Hepatocyte (in vitro differentiated cells): ENCODE data around the gene MUC21. TPM values are rescaled to one million over a fixed set of nuclear protein-coding genes. Genes with fewer than 3 reads are reported as not detected.

Source experiments
- DNase-seq: peaks from one replicate; pipeline ENCODE4 v3.0.0-alpha.2; 2016; ENCODE audit warnings: low spot score
- H2AFZ ChIP-seq: fragments of 200-600 bp; sonication (generic); 2 replicates; pipeline ENCODE4 v1.6.0; 2016; ENCODE audit warnings: antibody characterized with exemption, mild to moderate bottlenecking
- H3K27ac ChIP-seq: fragments of 200-600 bp; sonication (generic); 2 replicates; pipeline ENCODE4 v1.5.1; 2016; ENCODE audit warnings: mild to moderate bottlenecking
- H3K27me3 ChIP-seq: fragments of 200-600 bp; sonication (generic); 2 replicates; pipeline ENCODE4 v1.6.1; 2016
- H3K36me3 ChIP-seq: fragments of 200-600 bp; sonication (generic); replicated peaks from 2 replicates; pipeline ENCODE4 v1.5.1; 2016; ENCODE audit warnings: low read depth; ENCODE audit not compliant: insufficient read depth
- H3K4me1 ChIP-seq: fragments of 200-600 bp; sonication (generic); 2 replicates; pipeline ENCODE4 v1.5.1; 2016; ENCODE audit warnings: mild to moderate bottlenecking, moderate library complexity; ENCODE audit not compliant: insufficient read depth
- H3K4me2 ChIP-seq: fragments of 200-600 bp; sonication (generic); 2 replicates; pipeline ENCODE4 v1.6.0; 2016
- H3K4me3 ChIP-seq: fragments of 200-600 bp; sonication (generic); 2 replicates; pipeline ENCODE4 v1.5.1; 2016; ENCODE audit warnings: mild to moderate bottlenecking
- H3K79me2 ChIP-seq: fragments of 200-600 bp; sonication (generic); 2 replicates; pipeline ENCODE4 v1.6.0; 2017; ENCODE audit warnings: mild to moderate bottlenecking
- H3K9me2 ChIP-seq: fragments of 200-600 bp; sonication (generic); replicated peaks from 2 replicates; pipeline ENCODE4 v1.6.0; 2017; ENCODE audit warnings: mild to moderate bottlenecking; ENCODE audit not compliant: insufficient read depth
- H3K9me3 ChIP-seq: fragments of 200-600 bp; sonication (generic); 2 replicates; pipeline ENCODE4 v1.5.1; 2016; ENCODE audit warnings: low read depth, mild to moderate bottlenecking
- H4K20me1 ChIP-seq: fragments of 200-600 bp; sonication (generic); 2 replicates; pipeline ENCODE4 v1.6.0; 2016; ENCODE audit warnings: mild to moderate bottlenecking; ENCODE audit not compliant: insufficient read depth, poor library complexity, severe bottlenecking
- CTCF ChIP-seq: fragments of 200-600 bp; sonication (generic); IDR thresholded peaks from 2 replicates; pipeline ENCODE4 v1.5.1; 2016; ENCODE audit warnings: antibody characterized with exemption, mild to moderate bottlenecking; ENCODE audit not compliant: poor library complexity
- EZH2 ChIP-seq: fragments of 200-600 bp; sonication (generic); IDR thresholded peaks from 2 replicates; pipeline ENCODE4 v1.6.1; 2016; ENCODE audit warnings: antibody characterized with exemption, mild to moderate bottlenecking, borderline replicate concordance
- EZH2phosphoT487 ChIP-seq: fragments of 200-600 bp; sonication (generic); IDR thresholded peaks from one replicate; pipeline ENCODE4 v1.6.1; 2018; ENCODE audit warnings: antibody characterized with exemption, mild to moderate bottlenecking, low read depth, moderate library complexity; ENCODE audit not compliant: unreplicated experiment, severe bottlenecking
- WGBS: methylation state at CpG from one replicate; pipeline ENCODE4 v1.1.6; 2016; ENCODE audit warnings: low lambda C conversion rate; ENCODE audit errors: missing lambda C conversion rate; 5-methylcytosine and 5-hydroxymethylcytosine counted together
- polyA plus RNA-seq: library from polyadenylated mRNA; unstranded; fragments of >200 nt; fragmentation: Nextera tagmentation; extraction: Ambion mirVana; gene quantifications from 2 replicates; pipeline ENCODE4 v1.2.1, GENCODE V29; 2016
- total RNA-seq: library from RNA; depleted of rRNA; stranded (reverse); fragments of >200 nt; gene quantifications from 2 replicates; pipeline ENCODE4 v1.2.3, GENCODE V29; 2014

Gene MUC21
- total and polyA plus RNA-seq, 2 experiments from 2014 or later: not detected

- WGBS: 85% methylated on average over 4 of the region's 4 CpGs
- no peak for DNase-seq
Observed at GRCh38 chr6:31025595-31025994, 42.1 kb downstream of the MUC21 start.

GRCh38 chr6:31031095-31031494 lies 47.6 kb downstream of the MUC21 start:
- H3K9me2 ChIP-seq: no peaks in the 10 kb centered on the region
- H3K79me2 ChIP-seq: no peaks in the 10 kb centered on the region
- WGBS: 94% methylated on average over 6 of the region's 6 CpGs
- no peak overlapping the region for H3K4me3 ChIP-seq
- TF ChIP-seq EZH2phosphoT487 (no peak), CTCF (no peak), EZH2 (no peak)
- no peaks in the 10 kb centered on the region for H3K27me3 ChIP-seq
- H3K4me1 ChIP-seq: no peaks in the 10 kb centered on the region
- no peak overlapping the region for H3K27ac ChIP-seq
- H4K20me1 ChIP-seq: no peaks in the 10 kb centered on the region
- H3K4me2 ChIP-seq: no peak overlapping the region
- no peak for DNase-seq
- no peaks in the 10 kb centered on the region for H3K36me3 ChIP-seq
- H3K9me3 ChIP-seq: no peaks in the 10 kb centered on the region
- H2AFZ ChIP-seq: no peak overlapping the region

More at GRCh38 chr6:31025595-31025994, 42.1 kb downstream of the MUC21 start:
- Histone ChIP-seq H3K4me1 (no peaks in the 10 kb centered on the region), H3K4me2 (no peak overlapping the region), H2AFZ (no peak overlapping the region), H3K9me2 (no peaks in the 10 kb centered on the region), H3K36me3 (no peaks in the 10 kb centered on the region), H3K4me3 (no peak overlapping the region), H3K27me3 (no peaks in the 10 kb centered on the region), H3K27ac (no peak overlapping the region), H3K9me3 (no peaks in the 10 kb centered on the region), H3K79me2 (no peaks in the 10 kb centered on the region), H4K20me1 (no peaks in the 10 kb centered on the region)
- TF ChIP-seq EZH2phosphoT487 (no peak), EZH2 (no peak), CTCF (no peak)

- TF ChIP-seq EZH2: no peak
- TF ChIP-seq CTCF: no peak
- no peak for TF ChIP-seq EZH2phosphoT487
- Histone ChIP-seq H3K4me3 (no peak overlapping the region), H3K36me3 (no peaks in the 10 kb centered on the region), H3K9me3 (no peaks in the 10 kb centered on the region), H3K4me1 (no peaks in the 10 kb centered on the region), H4K20me1 (no peaks in the 10 kb centered on the region), H3K9me2 (no peaks in the 10 kb centered on the region), H3K79me2 (no peaks in the 10 kb centered on the region), H2AFZ (no peak overlapping the region), H3K4me2 (no peak overlapping the region), H3K27ac (no peak overlapping the region), H3K27me3 (no peaks in the 10 kb centered on the region)
- no peak for DNase-seq
- 75% methylated on average over 4 of the region's 4 CpGs for WGBS
Observed at GRCh38 chr6:31033075-31033474, 49.6 kb downstream of the MUC21 start.
